HCEC 1CT (cell line): ENCODE measurements around the gene TTYH2.

ENCODE experiments used
- DNase-seq: peaks from one replicate; pipeline ENCODE4 v3.0.0-alpha.2; 2017

TTYH2 gene

GRCh38 chr17:74216505-74216904 lies 3.1 kb downstream of the TTYH2 start:
- no peak for DNase-seq

GRCh38 chr17:74217037-74217730 lies 3.8 kb downstream of the TTYH2 start:
- no peak for DNase-seq

- DNase-seq = no peak
These were observed 4.5 kb downstream of the TTYH2 start for GRCh38 chr17:74217888-74218287.

- DNase-seq = no peak
These were observed 5.1 kb downstream of the TTYH2 start for GRCh38 chr17:74218436-74218835.

GRCh38 chr17:74219576-74220133 lies 6.3 kb downstream of the TTYH2 start:
- no peak for DNase-seq

GRCh38 chr17:74220219-74220618 lies 6.8 kb downstream of the TTYH2 start:
- no peak for DNase-seq

- no peak for DNase-seq
These were observed 7.8 kb downstream of the TTYH2 start for GRCh38 chr17:74220946-74221818.

GRCh38 chr17:74222399-74222798 lies 9.0 kb downstream of the TTYH2 start:
- no peak for DNase-seq

GRCh38 chr17:74223901-74224300 lies 10.5 kb downstream of the TTYH2 start:
- DNase-seq = no peak

- DNase-seq = no peak
These were observed 11.8 kb downstream of the TTYH2 start for GRCh38 chr17:74224959-74225725.

GRCh38 chr17:74226252-74226651 lies 12.9 kb downstream of the TTYH2 start:
- DNase-seq = no peak

- no peak for DNase-seq
These were observed 14.1 kb downstream of the TTYH2 start for GRCh38 chr17:74227271-74228080.

- no peak for DNase-seq
These were observed 15.1 kb downstream of the TTYH2 start for GRCh38 chr17:74228306-74228978.

- DNase-seq = no peak
These were observed 17.5 kb downstream of the TTYH2 start for GRCh38 chr17:74230896-74231295.

GRCh38 chr17:74231928-74232907 lies 18.8 kb downstream of the TTYH2 start:
- DNase-seq = no peak

- no peak for DNase-seq
These were observed 20.6 kb downstream of the TTYH2 start for GRCh38 chr17:74233937-74234336.

- no peak for DNase-seq
These were observed 21.1 kb downstream of the TTYH2 start for GRCh38 chr17:74234486-74234885.

- no peak for DNase-seq
These were observed 21.7 kb downstream of the TTYH2 start for GRCh38 chr17:74235040-74235581.

- DNase-seq = no peak
These were observed 22.6 kb downstream of the TTYH2 start for GRCh38 chr17:74235911-74236371.

GRCh38 chr17:74237321-74237720 lies 23.9 kb downstream of the TTYH2 start:
- no peak for DNase-seq
